Common myeloid progenitor, CD34-positive (primary cell): ENCODE results near the gene AADACL3.

Source experiments
- CTCF ChIA-PET: fragments of 350-600 bp; sonication (Branson Sonifier 250); formaldehyde crosslinking; loops from one replicate; lab custom pipeline; 2021; ENCODE audit warnings: antibody characterized with exemption; lab: Charles Lee
- POLR2A ChIA-PET: fragments of 350-600 bp; sonication (Branson Sonifier 250); formaldehyde crosslinking; loops from one replicate; lab custom pipeline; 2021; ENCODE audit warnings: antibody characterized with exemption; lab: Charles Lee
- DNase-seq, 3 donors: peaks; one replicate each; pipeline versions ENCODE4 v3.0.0 to v3.0.0-alpha.2; 2013
- H3K27ac ChIP-seq, 2 experiments: 1 replicate in 1 of 2; 2 replicates in 1 of 2; pipeline ENCODE4 v1.7.0; 2013; ENCODE audit warnings: inconsistent platforms in 2 of 2, low read length in 2 of 2, mild to moderate bottlenecking in 2 of 2, low read depth in 1 of 2, moderate library complexity in 1 of 2; ENCODE audit not compliant: severe bottlenecking in 2 of 2, insufficient read depth in 1 of 2, poor library complexity in 1 of 2
- H3K27me3 ChIP-seq, 5 experiments: replicated peaks in 2 of 5; 1 replicate in 3 of 5; 2 replicates in 2 of 5; pipeline versions ENCODE4 v1.6.1 to v1.7.0; 2013; ENCODE audit warnings: low read length in 4 of 5, mild to moderate bottlenecking in 2 of 5, moderate library complexity in 2 of 5, inconsistent platforms in 1 of 5; ENCODE audit not compliant: insufficient read depth in 5 of 5, control insufficient read depth in 4 of 5
- H3K36me3 ChIP-seq, 4 experiments: 1 replicate in 2 of 4; 2 replicates in 2 of 4; pipeline versions ENCODE4 v1.6.1 to v1.7.0; 2013; ENCODE audit warnings: low read length in 3 of 4, control low read depth in 1 of 4, mild to moderate bottlenecking in 1 of 4; ENCODE audit not compliant: control insufficient read depth in 4 of 4, insufficient read depth in 4 of 4
- H3K4me1 ChIP-seq, 4 experiments: 1 replicate in 3 of 4; 2 replicates in 1 of 4; pipeline versions ENCODE4 v1.6.1 to v1.7.1; 2013; ENCODE audit warnings: low read length in 3 of 4, mild to moderate bottlenecking in 3 of 4, control low read depth in 1 of 4, inconsistent platforms in 1 of 4, moderate library complexity in 1 of 4; ENCODE audit not compliant: control insufficient read depth in 4 of 4, insufficient read depth in 4 of 4; ENCODE audit errors: control extremely low read depth in 1 of 4
- H3K4me3 ChIP-seq, 7 experiments: 1 replicate in 4 of 7; 2 replicates in 3 of 7; pipeline versions ENCODE4 v1.5.1 to v1.7.0; 2013; ENCODE audit warnings: mild to moderate bottlenecking in 7 of 7, low read length in 6 of 7, moderate library complexity in 6 of 7, inconsistent platforms in 2 of 7, low read depth in 2 of 7, control low read depth in 1 of 7; ENCODE audit not compliant: insufficient read depth in 4 of 7, control insufficient read depth in 1 of 7; ENCODE audit errors: extremely low read depth in 1 of 7
- H3K9me3 ChIP-seq, 5 experiments: 1 replicate in 4 of 5; 2 replicates in 1 of 5; pipeline versions ENCODE4 v1.6.1 to v1.7.1; 2013; ENCODE audit warnings: low read length in 4 of 5, mild to moderate bottlenecking in 2 of 5, inconsistent platforms in 1 of 5, low read depth in 1 of 5, moderate library complexity in 1 of 5; ENCODE audit not compliant: control insufficient read depth in 4 of 5, insufficient read depth in 2 of 5; ENCODE audit errors: control extremely low read depth in 1 of 5
- WGBS: methylation state at CpG from one replicate; pipeline ENCODE4 v1.1.5; 2013; ENCODE audit not compliant: insufficient coverage; 5-methylcytosine and 5-hydroxymethylcytosine counted together

The AADACL3 gene

GRCh38 chr1:12774801-12775345 lies 59.0 kb downstream of the AADACL3 start:
- Histone ChIP-seq H3K4me1 (no peaks in the 10 kb centered on the region), H3K36me3 (no peaks in the 10 kb centered on the region), H3K27me3 (peaks cover 0 to 16% (median 0%) of the 10 kb centered on the region in 5 experiments), H3K9me3 (peaks cover 0 to 3% (median 0%) of the 10 kb centered on the region in 5 experiments), H3K27ac (no peak overlapping the region), H3K4me3 (no peak overlapping the region)
- POLR2A ChIA-PET = no interaction called here
- CTCF ChIA-PET = no interaction called here
- no peak for DNase-seq
- 90% methylated on average over 4 of the region's 5 CpGs for WGBS

- CTCF ChIA-PET = no interaction called here
- POLR2A ChIA-PET = no interaction called here
- no peak for DNase-seq
- H3K27me3 ChIP-seq = peaks cover 0 to 10% (median 0%) of the 10 kb centered on the region in 5 experiments
- H3K4me3 ChIP-seq = no peak overlapping the region
- WGBS = 85% methylated on average over 4 of the region's 8 CpGs
- no peaks in the 10 kb centered on the region for H3K36me3 ChIP-seq
- H3K9me3 ChIP-seq = peaks cover 0 to 3% (median 0%) of the 10 kb centered on the region in 5 experiments
- H3K27ac ChIP-seq = no peak overlapping the region
- H3K4me1 ChIP-seq = no peaks in the 10 kb centered on the region
Observed at GRCh38 chr1:12775443-12775842, 59.5 kb downstream of the AADACL3 start.

GRCh38 chr1:12776801-12777557 lies 61.1 kb downstream of the AADACL3 start:
- Histone ChIP-seq H3K9me3 (peaks cover 0 to 3% (median 0%) of the 10 kb centered on the region in 5 experiments), H3K27me3 (peaks cover 0 to 2% (median 0%) of the 10 kb centered on the region in 5 experiments), H3K27ac (no peak overlapping the region), H3K4me3 (no peak overlapping the region), H3K36me3 (no peaks in the 10 kb centered on the region), H3K4me1 (no peaks in the 10 kb centered on the region)
- 96% methylated on average over 12 of the region's 15 CpGs for WGBS
- ChIA-PET POLR2A (no interaction called here), CTCF (no interaction called here)
- DNase-seq = no peak
